ENCODE data around the gene RELCH. TPM values are rescaled to one million over a fixed set of nuclear protein-coding genes. Genes with fewer than 3 reads are reported as not detected.
A peak's percentile ranks its signal among the peaks of the same experiment; 100 is the strongest.

The RELCH gene
- total RNA-seq, 1 experiment from 2014 or later, result 16.7 TPM

- no peak for DNase-seq (ENCODE audit: low read depth, low spot score)
- in situ Hi-C loops (cut with HindIII; ENCODE audit: low pct_unique_long_range_greater_than_20kb, low sequenced_read_pairs), result no loop called here
Measured at GRCh38 chr18:62236252-62236651, 49.2 kb downstream of the RELCH start.

DNA sequence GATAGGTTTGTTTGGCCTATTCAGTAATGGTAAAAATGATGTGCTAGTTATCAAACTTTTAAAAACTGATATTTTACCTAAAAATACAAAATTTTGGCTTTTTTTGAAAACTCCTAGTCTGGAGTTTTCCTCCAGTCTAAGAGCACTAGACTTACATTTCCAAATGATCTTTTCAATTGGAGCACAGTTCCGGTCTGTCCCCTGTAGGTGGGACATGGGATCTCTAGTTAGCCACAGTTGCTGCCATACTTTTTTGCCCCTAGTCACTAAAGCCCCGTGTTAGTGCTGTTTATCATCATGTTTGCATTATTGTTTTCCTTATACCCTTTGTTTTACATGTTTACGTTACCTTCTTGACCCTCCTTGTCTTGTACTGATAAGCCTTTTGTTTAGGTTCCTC, 52.4 kb downstream of the RELCH start:
- in situ Hi-C loops (cut with HindIII; ENCODE audit: low pct_unique_long_range_greater_than_20kb, low sequenced_read_pairs), result no loop called here
- DNase-seq (ENCODE audit: low read depth, low spot score), result no peak

GRCh38 chr18:62242955-62243354, 55.9 kb downstream of the RELCH start:
- no peak for DNase-seq (ENCODE audit: low read depth, low spot score)
- in situ Hi-C loops (cut with HindIII; ENCODE audit: low pct_unique_long_range_greater_than_20kb, low sequenced_read_pairs), result no loop called here

DNA sequence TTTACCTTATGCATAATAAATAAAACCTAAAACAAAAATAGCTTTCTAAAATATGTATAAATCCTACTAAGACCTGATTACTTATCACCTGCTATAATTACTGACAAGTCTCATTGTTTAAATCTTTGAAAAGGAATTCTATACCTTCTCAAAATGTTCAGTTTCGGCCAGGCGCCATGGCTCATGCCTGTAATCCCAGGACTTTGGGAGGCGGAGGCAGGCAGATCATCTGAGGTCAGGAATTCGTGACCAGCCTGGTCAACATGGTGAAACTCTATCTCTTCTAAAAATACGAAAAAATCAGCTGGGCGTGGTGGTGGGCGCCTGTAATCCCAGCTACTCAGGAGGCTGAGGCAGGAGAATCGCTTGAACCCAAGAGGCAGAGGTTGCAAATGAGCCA, 58.1 kb downstream of the RELCH start:
- DNase-seq (ENCODE audit: low read depth, low spot score), result no peak
- in situ Hi-C loops (cut with HindIII; ENCODE audit: low pct_unique_long_range_greater_than_20kb, low sequenced_read_pairs), result no loop called here

DNA sequence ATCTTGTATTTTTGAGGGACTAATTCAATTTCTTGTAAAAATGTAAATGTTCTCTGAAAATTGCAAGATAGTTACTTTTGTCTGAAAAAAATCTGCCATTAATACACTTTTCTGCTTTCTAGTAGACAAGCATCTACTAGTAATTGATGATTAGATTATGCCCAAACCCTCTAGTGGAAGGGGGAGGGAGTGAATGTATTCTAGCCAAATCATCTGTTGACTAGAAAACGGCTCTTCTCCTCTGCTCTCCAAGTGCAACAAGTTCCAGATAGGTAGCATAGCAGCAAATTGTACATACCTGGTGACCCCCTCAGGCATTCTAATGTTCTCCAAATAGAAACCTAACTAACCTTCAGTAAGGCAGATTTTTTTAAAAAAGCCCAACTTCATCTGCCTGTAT, 58.6 kb downstream of the RELCH start:
- in situ Hi-C loops (cut with HindIII; ENCODE audit: low pct_unique_long_range_greater_than_20kb, low sequenced_read_pairs), result no loop called here
- peak; percentile 4 for DNase-seq (ENCODE audit: low read depth, low spot score)

GRCh38 chr18:62248313-62248712, 61.3 kb downstream of the RELCH start:
- in situ Hi-C loops (cut with HindIII; ENCODE audit: low pct_unique_long_range_greater_than_20kb, low sequenced_read_pairs), result no loop called here
- no peak for DNase-seq (ENCODE audit: low read depth, low spot score)

DNA sequence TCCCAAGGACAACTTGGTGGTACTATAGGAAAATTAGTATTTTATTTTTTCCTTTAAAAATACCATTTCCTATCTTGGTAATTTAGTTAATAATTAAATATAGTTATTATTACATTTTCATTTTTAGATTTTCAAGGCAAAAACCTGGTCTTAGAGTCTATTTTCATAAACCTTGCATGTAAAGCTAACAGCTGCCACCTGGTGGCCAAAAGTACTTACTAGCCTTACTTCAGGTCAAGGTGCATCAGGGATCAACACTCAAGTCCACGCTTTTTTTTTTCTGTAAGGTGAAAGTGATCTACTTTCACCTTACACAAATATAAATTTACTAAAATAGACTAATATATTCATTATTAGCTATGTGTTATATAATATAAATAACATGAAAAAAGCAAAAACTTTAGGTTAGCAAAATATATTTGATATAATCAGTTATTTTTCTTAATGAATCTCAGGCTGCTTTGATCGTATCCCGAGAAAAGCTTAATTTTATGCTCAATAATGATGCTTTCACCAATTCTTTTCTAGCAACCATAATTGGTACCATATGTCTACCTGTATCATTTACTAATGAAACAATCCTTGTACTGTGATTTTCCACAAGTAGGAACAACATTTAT, 62.5 kb downstream of the RELCH start:
- DNase-seq (ENCODE audit: low read depth, low spot score), result peak; percentile 73
- in situ Hi-C loops (cut with HindIII; ENCODE audit: low pct_unique_long_range_greater_than_20kb, low sequenced_read_pairs), result no loop called here

DNA sequence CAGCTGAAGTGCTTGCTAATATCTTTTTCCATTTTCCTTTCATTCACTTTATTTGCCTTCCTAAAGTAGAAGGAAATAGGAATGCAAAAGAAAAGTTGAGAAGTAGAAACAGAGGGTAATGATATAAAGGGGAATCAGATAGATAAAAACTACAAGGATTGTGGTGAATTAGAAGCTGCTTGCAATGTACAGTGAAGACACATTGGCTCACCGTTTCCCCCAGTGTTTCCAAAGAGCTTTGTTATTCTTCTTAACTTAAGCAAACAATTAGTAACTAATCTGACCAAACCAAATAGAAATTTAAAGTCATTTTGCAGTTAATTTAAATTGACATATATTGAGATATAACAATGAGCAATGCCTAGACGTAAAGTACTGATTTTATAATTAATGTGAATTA, 63.4 kb downstream of the RELCH start:
- no peak for DNase-seq (ENCODE audit: low read depth, low spot score)
- in situ Hi-C loops (cut with HindIII; ENCODE audit: low pct_unique_long_range_greater_than_20kb, low sequenced_read_pairs), result no loop called here

DNA sequence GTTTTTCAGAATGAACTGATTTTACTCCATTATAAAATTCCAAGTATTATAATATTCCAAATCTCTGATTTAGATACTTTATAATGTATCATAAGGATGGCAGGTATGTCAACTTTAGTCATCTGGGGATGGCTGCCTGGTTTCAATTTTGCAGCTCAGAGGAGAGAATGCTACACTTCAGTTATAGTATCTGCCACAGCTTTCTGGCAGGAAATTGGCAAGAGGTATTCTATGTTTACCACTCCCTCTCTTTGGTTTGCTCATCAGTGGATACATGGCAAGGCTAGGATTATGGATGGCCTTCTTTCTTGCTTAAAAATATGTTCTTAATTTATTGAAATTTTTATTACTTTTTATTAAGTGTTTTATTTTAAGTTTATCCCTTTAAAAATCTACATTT, 71.0 kb downstream of the RELCH start:
- no peak for DNase-seq (ENCODE audit: low read depth, low spot score)
- in situ Hi-C loops (cut with HindIII; ENCODE audit: low pct_unique_long_range_greater_than_20kb, low sequenced_read_pairs), result no loop called here

- DNase-seq (ENCODE audit: low read depth, low spot score), result no peak
- in situ Hi-C loops (cut with HindIII; ENCODE audit: low pct_unique_long_range_greater_than_20kb, low sequenced_read_pairs), result no loop called here
Measured at GRCh38 chr18:62258616-62259015, 71.6 kb downstream of the RELCH start.

GRCh38 chr18:62262061-62262460, 75.0 kb downstream of the RELCH start:
- in situ Hi-C loops (cut with HindIII; ENCODE audit: low pct_unique_long_range_greater_than_20kb, low sequenced_read_pairs), result no loop called here

DNA sequence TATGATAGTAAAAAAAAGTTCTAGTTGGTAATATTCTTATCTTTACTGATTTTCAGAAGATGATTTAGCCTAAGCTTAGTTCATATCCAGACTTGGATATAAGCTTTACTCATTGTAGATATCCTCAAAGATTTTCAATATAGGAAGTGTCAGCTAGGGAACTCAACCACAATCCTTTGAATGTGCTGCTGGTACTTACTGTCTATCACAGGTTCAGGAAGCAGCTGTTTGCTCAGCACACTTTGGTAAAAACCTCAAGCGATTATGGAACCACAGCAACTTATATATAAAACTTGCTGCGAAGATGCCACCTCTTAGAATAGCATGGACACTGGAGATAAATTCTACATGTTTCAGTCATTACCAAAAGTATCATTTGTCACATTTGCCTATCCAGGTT, 77.9 kb downstream of the RELCH start:
- no peak for DNase-seq (ENCODE audit: low read depth, low spot score)
- in situ Hi-C loops (cut with HindIII; ENCODE audit: low pct_unique_long_range_greater_than_20kb, low sequenced_read_pairs), result no loop called here

More at GRCh38 chr18:62262061-62262460, 75.0 kb downstream of the RELCH start:
- DNase-seq (ENCODE audit: low read depth, low spot score), result no peak

GRCh38 chr18:62277045-62277444, 90.0 kb downstream of the RELCH start:
- no peak for DNase-seq (ENCODE audit: low read depth, low spot score)
- in situ Hi-C loops (cut with HindIII; ENCODE audit: low pct_unique_long_range_greater_than_20kb, low sequenced_read_pairs), result no loop called here

GRCh38 chr18:62279561-62279960, 92.5 kb downstream of the RELCH start:
- in situ Hi-C loops (cut with HindIII; ENCODE audit: low pct_unique_long_range_greater_than_20kb, low sequenced_read_pairs), result no loop called here
- no peak for DNase-seq (ENCODE audit: low read depth, low spot score)

DNA sequence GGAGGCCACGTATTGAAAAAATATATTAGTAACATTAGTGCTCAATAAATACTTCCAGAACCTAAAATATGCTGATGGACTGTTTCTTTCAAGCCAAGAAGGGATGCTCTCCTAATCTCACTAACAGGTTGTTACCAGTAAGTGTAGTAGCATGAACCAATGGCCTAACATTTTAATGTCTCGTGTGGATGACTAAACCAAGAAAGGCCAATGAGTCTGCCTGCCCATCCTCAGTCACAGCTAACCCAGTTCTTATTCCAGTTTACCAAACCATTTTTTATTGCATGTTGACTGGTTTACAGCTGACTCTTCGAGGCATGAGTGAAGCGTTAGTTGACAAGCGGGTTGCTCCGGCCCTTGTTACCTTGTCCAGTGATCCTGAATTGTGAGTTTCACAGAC, 93.0 kb downstream of the RELCH start:
- in situ Hi-C loops (cut with HindIII; ENCODE audit: low pct_unique_long_range_greater_than_20kb, low sequenced_read_pairs), result no loop called here
- no peak for DNase-seq (ENCODE audit: low read depth, low spot score)

GRCh38 chr18:62280786-62281185, 93.7 kb downstream of the RELCH start:
- in situ Hi-C loops (cut with HindIII; ENCODE audit: low pct_unique_long_range_greater_than_20kb, low sequenced_read_pairs), result no loop called here
- DNase-seq (ENCODE audit: low read depth, low spot score), result no peak

DNA sequence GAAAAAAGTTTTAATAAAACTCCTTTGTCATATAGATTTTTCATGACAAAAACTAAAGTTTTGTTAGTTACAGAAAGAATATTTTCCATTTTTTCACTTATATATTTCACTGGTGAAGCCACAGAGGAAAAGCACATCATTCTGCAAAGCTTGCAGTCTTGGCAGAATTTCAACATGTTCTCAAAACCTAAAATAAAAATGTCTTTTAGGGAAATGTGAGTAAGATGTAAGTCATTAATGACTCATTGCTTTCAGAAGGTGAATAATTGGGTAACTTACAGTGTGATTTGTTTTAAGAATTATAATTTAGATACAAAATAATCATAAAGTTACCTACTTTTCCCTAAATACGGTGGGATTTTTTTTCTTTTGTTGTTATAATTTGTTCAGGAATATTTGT, 94.6 kb downstream of the RELCH start:
- in situ Hi-C loops (cut with HindIII; ENCODE audit: low pct_unique_long_range_greater_than_20kb, low sequenced_read_pairs), result no loop called here
- DNase-seq (ENCODE audit: low read depth, low spot score), result no peak

DNA sequence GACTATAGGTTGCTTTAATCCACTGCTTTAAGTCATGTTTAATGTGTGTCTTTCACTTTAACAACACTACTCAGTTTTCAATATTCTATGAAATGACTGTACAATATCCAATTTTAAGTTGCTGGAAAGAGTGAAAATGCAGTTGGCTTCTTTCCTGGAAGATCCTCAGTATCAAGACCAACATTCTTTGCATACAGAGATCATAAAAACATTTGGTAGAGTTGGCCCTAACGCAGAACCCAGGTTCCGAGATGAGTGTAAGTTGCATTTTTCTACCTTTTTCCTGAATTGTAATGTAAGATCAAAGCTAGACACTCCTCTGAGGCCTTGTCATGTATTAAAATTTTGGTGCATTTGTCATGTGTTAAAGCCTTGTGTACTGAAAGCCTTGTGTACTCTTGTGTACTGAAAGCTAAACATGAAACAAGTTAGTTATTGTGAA, 95.2 kb downstream of the RELCH start:
- no peak for DNase-seq (ENCODE audit: low read depth, low spot score)
- in situ Hi-C loops (cut with HindIII; ENCODE audit: low pct_unique_long_range_greater_than_20kb, low sequenced_read_pairs), result no loop called here

- in situ Hi-C loops (cut with HindIII; ENCODE audit: low pct_unique_long_range_greater_than_20kb, low sequenced_read_pairs), result no loop called here
- DNase-seq (ENCODE audit: low read depth, low spot score), result no peak
Measured at GRCh38 chr18:62284637-62285036, 97.6 kb downstream of the RELCH start.

DNA sequence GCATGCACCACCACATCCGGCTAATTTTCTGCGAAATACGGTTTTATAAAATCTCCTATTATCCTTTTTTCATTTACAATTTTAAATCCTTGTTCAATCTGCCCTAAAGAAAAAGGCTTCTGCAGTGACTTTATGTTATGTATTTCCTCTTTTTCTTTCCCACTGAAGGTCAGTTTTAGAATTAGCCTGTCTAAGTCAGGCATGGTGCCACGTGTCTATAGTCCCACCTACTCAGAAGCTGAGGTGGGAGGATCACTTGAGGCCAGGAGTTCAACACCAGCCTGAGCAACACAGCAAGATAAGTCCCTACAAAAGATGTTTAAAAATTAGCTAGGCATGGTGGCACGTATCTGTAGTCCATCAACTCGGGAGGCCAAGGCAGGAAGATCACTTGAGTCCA, 98.2 kb downstream of the RELCH start:
- in situ Hi-C loops (cut with HindIII; ENCODE audit: low pct_unique_long_range_greater_than_20kb, low sequenced_read_pairs), result no loop called here
- no peak for DNase-seq (ENCODE audit: low read depth, low spot score)
